H1 (cell line): ENCODE results near the gene OR2H2. TPM values are rescaled to one million over a fixed set of nuclear protein-coding genes. Genes with fewer than 3 reads are reported as not detected.

ENCODE experiments used
- CEBPB ChIP-seq: IDR thresholded peaks from 2 replicates; pipeline ENCODE4 v1.6.1; 2012; ENCODE audit warnings: low read depth, low read length
- SUZ12 ChIP-seq: fragments of 200-600 bp; sonication (generic); IDR thresholded peaks from 2 replicates; pipeline ENCODE4 v1.6.1; 2012; ENCODE audit warnings: mild to moderate bottlenecking, inconsistent platforms, low read length, moderate library complexity, mixed read lengths
- polyA plus RNA-seq, 7 experiments: library from polyadenylated mRNA; depleted of rRNA in 3 of 7; stranded (reverse) in 5 of 7; unstranded in 2 of 7; fragments of >200 nt in 5 of 7; fragments of 200-250 nt in 2 of 7; gene quantifications; 1 replicate in 5 of 7; 2 replicates in 1 of 7; 4 replicates in 1 of 7; pipeline versions ENCODE4 v1.2.1 to v1.2.3, GENCODE V29; 2011 to 2013; ENCODE audit warnings: missing spikeins in 2 of 7, mixed read lengths in 2 of 7
- total RNA-seq: library from RNA; stranded (reverse); fragmentation: NEBNext Ultra II Directional; extraction: Animal tissue kit (Norgen Biotek cat#: 25700); gene quantifications from 2 replicates; pipeline ENCODE4 v1.2.1, GENCODE V29; 2021

Gene OR2H2
- total and polyA plus RNA-seq, 2 of the 8 experiments (the other 6 are each of a cell fraction or from before 2014, with no cell fraction given) = not detected

DNA sequence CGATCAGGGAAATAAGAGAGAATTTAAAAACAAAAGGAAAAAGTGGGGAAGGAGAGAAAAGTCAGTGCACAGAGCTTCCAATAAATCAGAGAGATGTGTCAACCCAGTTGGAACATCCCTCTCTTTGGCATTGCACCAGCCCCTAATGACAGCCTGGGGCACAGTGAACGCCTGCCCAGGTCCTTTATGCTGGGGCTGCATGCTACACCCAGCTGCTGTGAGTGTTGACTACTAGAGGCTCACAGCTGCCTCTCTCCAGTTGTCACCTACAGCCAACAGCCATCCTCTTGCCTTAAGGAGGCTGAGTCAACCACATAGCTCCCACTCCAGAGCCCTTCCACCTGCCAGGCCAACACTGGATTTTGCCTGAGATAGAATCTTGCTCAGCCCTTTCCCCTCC, 19.0 kb downstream of the OR2H2 start (continued):
- TF ChIP-seq CEBPB (no peak), SUZ12 (no peak)
